ENCODE data around the gene JKAMP.

JKAMP gene

DNA sequence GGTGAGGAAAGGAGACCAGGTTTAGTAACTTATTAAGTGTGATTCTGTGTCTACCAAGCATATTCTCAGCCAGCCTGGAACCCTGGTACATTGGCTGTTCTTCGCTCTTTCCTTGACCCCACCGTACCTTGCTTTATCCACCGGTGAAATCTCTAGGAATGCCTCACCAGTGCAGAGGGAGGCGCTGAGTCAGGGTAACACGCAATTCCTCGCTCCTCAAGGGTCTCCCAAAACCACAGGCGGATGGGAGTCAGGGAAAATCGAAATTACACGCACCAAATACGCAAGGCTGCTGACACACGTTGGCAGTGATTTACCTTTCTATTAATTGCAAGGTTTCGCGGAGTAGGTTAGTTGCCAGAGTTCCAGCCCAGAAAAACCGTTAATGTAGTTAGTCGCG, 954 bp upstream of the JKAMP start:
- TF ChIP-seq TCF12 (IDR thresholded peaks at IDR 0.05; ENCODE audit: low read depth) = no peak
- no peak for TF ChIP-seq ZBTB7A (IDR thresholded peaks at IDR 0.05; ENCODE audit: low read depth)
- TF ChIP-seq CREB1 (IDR thresholded peaks at IDR 0.05; ENCODE audit: low read depth) = no peak
- TF ChIP-seq EP300 (IDR thresholded peaks at IDR 0.05; ENCODE audit: borderline replicate concordance) = no peak
- TF ChIP-seq CEBPB (IDR thresholded peaks at IDR 0.05) = no peak
- no peak for TF ChIP-seq TEAD4 (IDR thresholded peaks at IDR 0.05)
- TF ChIP-seq, protein P1, sequence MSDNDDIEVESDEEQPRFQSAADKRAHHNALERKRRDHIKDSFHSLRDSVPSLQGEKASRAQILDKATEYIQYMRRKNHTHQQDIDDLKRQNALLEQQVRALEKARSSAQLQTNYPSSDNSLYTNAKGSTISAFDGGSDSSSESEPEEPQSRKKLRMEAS (IDR thresholded peaks at IDR 0.05) = no peak
- no peak for TF ChIP-seq YY1 (IDR thresholded peaks at IDR 0.05; ENCODE audit: low read depth)

DNA sequence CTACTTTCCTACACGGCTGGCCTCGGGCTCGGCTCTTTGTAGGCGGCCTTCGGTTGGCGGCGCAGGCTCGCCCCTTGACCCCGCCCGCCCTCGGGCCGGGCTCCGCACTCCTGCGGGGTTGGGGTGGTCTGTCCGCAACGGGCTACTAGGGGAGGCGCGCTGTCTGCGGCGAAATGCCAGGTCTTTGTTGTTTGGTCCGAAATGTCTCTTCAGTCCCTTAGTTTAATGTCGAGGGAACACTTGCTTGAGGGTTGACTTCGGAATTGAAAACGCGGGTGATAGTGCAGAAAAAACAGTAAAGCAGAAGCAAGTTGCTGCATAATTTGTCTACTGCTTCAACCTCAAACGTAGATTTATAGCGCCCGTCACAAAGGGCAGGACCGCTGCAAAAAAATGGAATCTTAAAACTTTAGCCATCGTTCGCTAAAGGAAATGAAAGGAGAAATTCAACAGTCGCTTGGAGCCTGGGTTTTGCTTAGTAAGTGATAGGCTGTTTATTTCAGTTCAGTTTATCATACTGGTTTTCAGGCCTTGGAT, 390 bp downstream of the JKAMP start:
- TF ChIP-seq TAF1 (IDR thresholded peaks at IDR 0.05; ENCODE audit: low read depth) (peak; percentile 9; the same call in 1 of the 2 replicates), EP300 (IDR thresholded peaks at IDR 0.05; ENCODE audit: borderline replicate concordance) (no peak)

DNA sequence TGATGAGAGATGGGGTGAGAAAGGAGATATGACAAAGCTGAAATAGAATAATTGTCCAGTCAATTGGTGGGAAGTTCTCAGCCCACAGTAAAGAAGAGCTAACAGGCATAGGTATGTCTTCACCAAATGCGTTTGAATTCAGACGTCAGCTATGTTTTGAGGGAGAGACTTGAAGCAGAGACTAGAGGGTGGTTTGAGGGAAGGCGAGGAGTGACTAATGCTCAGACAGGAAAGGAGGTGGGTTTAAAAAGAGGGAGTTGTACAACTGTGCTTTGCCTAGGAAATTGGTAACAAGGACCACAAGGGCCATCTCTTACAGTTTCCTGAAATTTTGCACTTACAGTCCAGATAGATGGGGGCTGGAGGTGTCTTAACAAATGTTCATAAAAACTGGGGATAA, 6.4 kb downstream of the JKAMP start:
- TF ChIP-seq, protein P2, sequence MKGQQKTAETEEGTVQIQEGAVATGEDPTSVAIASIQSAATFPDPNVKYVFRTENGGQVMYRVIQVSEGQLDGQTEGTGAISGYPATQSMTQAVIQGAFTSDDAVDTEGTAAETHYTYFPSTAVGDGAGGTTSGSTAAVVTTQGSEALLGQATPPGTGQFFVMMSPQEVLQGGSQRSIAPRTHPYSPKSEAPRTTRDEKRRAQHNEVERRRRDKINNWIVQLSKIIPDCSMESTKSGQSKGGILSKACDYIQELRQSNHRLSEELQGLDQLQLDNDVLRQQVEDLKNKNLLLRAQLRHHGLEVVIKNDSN (IDR thresholded peaks at IDR 0.05) = no peak
- TF ChIP-seq CREB1 (IDR thresholded peaks at IDR 0.05; ENCODE audit: low read depth) (no peak), YY1 (IDR thresholded peaks at IDR 0.05; ENCODE audit: low read depth) (no peak), RAD21 (IDR thresholded peaks at IDR 0.05; ENCODE audit: low read depth) (no peak), EP300 (IDR thresholded peaks at IDR 0.05; ENCODE audit: borderline replicate concordance) (no peak)
- TF ChIP-seq, protein P1 (IDR thresholded peaks at IDR 0.05) = no peak

DNA sequence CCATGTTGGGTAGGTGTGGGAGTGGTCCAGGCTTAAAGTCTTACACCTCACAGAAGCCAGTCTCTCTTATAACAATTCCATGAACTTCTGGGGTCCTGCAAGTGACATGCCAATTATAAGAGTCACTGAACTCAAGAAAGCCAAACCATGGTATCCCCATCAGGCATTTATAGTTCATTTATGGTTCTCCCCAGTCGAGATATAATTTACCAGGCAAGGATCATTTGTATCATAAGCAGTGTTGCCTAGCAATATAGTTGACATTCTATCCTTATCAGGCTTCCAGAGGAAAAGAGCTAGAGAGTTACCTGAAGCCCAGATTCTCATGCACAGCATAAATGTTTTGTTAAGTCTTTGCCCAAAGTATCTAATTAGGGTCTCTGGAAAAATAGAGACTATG, 8.1 kb downstream of the JKAMP start:
- no peak for TF ChIP-seq CREB1 (IDR thresholded peaks at IDR 0.05; ENCODE audit: low read depth)
- TF ChIP-seq, protein P2 (IDR thresholded peaks at IDR 0.05) = no peak

DNA sequence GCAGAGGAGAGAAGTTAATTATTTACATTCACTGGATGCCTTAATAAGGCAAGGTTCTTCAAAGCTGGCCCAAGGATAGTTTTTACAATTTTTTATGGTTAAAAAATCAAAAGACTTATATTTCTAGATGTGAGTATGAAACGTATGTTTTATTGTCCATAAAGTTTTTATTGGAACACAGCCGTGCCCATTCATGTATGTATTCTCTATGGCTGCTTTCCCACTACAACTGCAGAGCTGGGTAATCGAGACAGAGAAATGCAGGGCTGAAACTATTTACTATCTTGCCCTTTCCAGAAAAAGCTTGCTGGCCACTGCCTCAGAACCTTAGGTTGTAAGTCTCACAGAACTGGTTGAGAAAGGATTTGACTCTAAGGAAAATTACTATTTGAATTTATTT, 16.4 kb downstream of the JKAMP start:
- TF ChIP-seq CREB1 (IDR thresholded peaks at IDR 0.05; ENCODE audit: low read depth) = no peak
- TF ChIP-seq, protein P1 (IDR thresholded peaks at IDR 0.05) = no peak
- no peak for TF ChIP-seq CEBPB (IDR thresholded peaks at IDR 0.05)
- no peak for TF ChIP-seq FOXM1 (IDR thresholded peaks at IDR 0.05; ENCODE audit: borderline replicate concordance, low read depth)
- TF ChIP-seq, protein P2 (IDR thresholded peaks at IDR 0.05) = no peak
- no peak for TF ChIP-seq NFIC (IDR thresholded peaks at IDR 0.05)
- TF ChIP-seq ZBTB7A (IDR thresholded peaks at IDR 0.05; ENCODE audit: low read depth) = no peak
- TF ChIP-seq, protein P3, sequence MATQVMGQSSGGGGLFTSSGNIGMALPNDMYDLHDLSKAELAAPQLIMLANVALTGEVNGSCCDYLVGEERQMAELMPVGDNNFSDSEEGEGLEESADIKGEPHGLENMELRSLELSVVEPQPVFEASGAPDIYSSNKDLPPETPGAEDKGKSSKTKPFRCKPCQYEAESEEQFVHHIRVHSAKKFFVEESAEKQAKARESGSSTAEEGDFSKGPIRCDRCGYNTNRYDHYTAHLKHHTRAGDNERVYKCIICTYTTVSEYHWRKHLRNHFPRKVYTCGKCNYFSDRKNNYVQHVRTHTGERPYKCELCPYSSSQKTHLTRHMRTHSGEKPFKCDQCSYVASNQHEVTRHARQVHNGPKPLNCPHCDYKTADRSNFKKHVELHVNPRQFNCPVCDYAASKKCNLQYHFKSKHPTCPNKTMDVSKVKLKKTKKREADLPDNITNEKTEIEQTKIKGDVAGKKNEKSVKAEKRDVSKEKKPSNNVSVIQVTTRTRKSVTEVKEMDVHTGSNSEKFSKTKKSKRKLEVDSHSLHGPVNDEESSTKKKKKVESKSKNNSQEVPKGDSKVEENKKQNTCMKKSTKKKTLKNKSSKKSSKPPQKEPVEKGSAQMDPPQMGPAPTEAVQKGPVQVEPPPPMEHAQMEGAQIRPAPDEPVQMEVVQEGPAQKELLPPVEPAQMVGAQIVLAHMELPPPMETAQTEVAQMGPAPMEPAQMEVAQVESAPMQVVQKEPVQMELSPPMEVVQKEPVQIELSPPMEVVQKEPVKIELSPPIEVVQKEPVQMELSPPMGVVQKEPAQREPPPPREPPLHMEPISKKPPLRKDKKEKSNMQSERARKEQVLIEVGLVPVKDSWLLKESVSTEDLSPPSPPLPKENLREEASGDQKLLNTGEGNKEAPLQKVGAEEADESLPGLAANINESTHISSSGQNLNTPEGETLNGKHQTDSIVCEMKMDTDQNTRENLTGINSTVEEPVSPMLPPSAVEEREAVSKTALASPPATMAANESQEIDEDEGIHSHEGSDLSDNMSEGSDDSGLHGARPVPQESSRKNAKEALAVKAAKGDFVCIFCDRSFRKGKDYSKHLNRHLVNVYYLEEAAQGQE (IDR thresholded peaks at IDR 0.05; ENCODE audit: low read depth) = no peak
- TF ChIP-seq TEAD4 (IDR thresholded peaks at IDR 0.05) = no peak
- no peak for TF ChIP-seq YY1 (IDR thresholded peaks at IDR 0.05; ENCODE audit: low read depth)
- TF ChIP-seq TCF12 (IDR thresholded peaks at IDR 0.05; ENCODE audit: low read depth) = no peak
- TF ChIP-seq TAF1 (IDR thresholded peaks at IDR 0.05; ENCODE audit: low read depth) = no peak
- TF ChIP-seq RAD21 (IDR thresholded peaks at IDR 0.05; ENCODE audit: low read depth) = no peak
- no peak for TF ChIP-seq EGR1 (IDR thresholded peaks at IDR 0.05)
- no peak for TF ChIP-seq EP300 (IDR thresholded peaks at IDR 0.05; ENCODE audit: borderline replicate concordance)

DNA sequence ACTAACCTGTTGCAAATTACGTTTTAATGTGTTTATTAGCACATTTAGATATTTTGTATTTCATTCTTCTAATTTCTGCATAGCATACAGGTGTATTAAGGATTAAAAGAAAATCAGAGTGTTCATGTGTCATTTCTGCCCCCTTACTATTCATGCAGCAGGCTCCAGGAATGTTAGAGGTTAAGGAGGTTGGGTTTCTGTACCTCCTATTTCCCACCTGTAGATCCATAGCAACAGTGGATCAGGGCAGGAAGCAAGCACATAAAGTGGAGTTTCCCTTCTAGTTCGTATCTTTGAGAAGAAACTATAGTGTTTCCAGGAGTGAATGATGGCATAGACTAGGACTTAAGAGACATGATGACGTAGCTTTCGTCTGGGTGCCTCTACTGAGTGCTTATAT, 18.9 kb downstream of the JKAMP start:
- no peak for TF ChIP-seq CEBPB (IDR thresholded peaks at IDR 0.05)
- no peak for TF ChIP-seq FOXM1 (IDR thresholded peaks at IDR 0.05; ENCODE audit: borderline replicate concordance, low read depth)
- TF ChIP-seq, protein P3 (IDR thresholded peaks at IDR 0.05; ENCODE audit: low read depth) = no peak
- TF ChIP-seq TCF12 (IDR thresholded peaks at IDR 0.05; ENCODE audit: low read depth) = no peak
- no peak for TF ChIP-seq EGR1 (IDR thresholded peaks at IDR 0.05)
- TF ChIP-seq EP300 (IDR thresholded peaks at IDR 0.05; ENCODE audit: borderline replicate concordance) = no peak
- no peak for TF ChIP-seq YY1 (IDR thresholded peaks at IDR 0.05; ENCODE audit: low read depth)
- TF ChIP-seq CREB1 (IDR thresholded peaks at IDR 0.05; ENCODE audit: low read depth) = no peak
- TF ChIP-seq NFIC (IDR thresholded peaks at IDR 0.05) = no peak
- TF ChIP-seq TEAD4 (IDR thresholded peaks at IDR 0.05) = no peak
- TF ChIP-seq TAF1 (IDR thresholded peaks at IDR 0.05; ENCODE audit: low read depth) = no peak
- no peak for TF ChIP-seq RAD21 (IDR thresholded peaks at IDR 0.05; ENCODE audit: low read depth)
- no peak for TF ChIP-seq ZBTB7A (IDR thresholded peaks at IDR 0.05; ENCODE audit: low read depth)

Data from Ishikawa (cell line).